Body of pancreas (tissue), 4 donors: Measurements from ENCODE around the gene LDAH.

Experiments used
- POLR2A ChIP-seq, 3 donors: fragments of 450-650 bp; IDR thresholded peaks; one replicate each; pipeline ENCODE4 v1.6.1; 2016; ENCODE audit warnings: antibody characterized with exemption in 3 of 3, mild to moderate bottlenecking in 2 of 3
- TF ChIP-seq, protein P1 (sequence below), 7 experiments: fragments of 450-650 bp in 4 of 7; fragments of 200-600 bp in 3 of 7; sonication (generic) in 3 of 7; IDR thresholded peaks; one replicate each; pipeline ENCODE4 v1.5.1; 2016 to 2019; ENCODE audit warnings: antibody characterized with exemption in 7 of 7

DNA sequence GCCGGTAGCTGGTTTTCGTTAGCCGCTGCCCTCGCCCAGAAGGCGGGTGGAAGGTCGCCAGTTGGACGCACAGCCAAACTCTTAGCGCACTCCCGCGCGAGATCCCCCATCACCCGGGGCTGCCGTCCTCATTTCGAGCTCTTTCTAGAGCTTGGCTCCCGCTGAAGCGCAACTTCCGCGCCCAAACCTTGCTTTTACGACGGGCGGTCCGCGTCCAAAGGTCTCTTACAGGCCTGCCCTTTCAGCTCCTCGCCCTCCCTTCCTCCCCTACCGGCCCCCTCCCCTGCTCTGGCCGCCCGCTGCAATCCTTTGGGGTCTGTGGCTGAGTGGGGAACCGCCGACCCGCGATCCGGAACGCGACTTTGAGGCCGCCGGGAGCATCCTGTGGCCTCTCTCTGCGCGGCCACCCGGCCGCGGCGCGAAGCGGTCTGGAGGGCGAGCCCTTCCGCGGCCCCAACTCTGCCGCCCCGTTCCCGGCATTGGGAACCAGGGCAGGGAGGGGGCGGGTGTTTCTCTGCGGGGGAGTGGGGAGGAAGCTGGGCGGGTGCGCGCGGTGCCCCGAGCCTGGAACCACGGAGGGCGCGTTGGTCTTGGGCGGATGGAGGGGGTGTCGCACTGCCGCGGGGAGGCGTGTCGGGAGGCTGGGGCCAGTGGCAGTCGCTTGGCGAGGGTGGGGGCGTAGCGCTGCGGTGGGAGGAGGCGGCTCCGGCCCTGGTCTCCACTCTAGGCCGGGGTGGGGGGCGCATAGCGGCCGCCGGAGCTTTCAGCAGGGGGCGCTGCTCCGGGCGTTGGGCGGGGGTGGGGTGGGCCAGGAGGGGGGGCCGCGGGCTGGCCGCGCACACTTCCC is 156.4 kb downstream of the LDAH start, which contains the start of gene GDF7:
- no peak for TF ChIP-seq POLR2A (IDR thresholded peaks at IDR 0.05)
- TF ChIP-seq, protein P1, sequence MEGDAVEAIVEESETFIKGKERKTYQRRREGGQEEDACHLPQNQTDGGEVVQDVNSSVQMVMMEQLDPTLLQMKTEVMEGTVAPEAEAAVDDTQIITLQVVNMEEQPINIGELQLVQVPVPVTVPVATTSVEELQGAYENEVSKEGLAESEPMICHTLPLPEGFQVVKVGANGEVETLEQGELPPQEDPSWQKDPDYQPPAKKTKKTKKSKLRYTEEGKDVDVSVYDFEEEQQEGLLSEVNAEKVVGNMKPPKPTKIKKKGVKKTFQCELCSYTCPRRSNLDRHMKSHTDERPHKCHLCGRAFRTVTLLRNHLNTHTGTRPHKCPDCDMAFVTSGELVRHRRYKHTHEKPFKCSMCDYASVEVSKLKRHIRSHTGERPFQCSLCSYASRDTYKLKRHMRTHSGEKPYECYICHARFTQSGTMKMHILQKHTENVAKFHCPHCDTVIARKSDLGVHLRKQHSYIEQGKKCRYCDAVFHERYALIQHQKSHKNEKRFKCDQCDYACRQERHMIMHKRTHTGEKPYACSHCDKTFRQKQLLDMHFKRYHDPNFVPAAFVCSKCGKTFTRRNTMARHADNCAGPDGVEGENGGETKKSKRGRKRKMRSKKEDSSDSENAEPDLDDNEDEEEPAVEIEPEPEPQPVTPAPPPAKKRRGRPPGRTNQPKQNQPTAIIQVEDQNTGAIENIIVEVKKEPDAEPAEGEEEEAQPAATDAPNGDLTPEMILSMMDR (IDR thresholded peaks at IDR 0.05), result peak in 2 of 7 experiments; percentile 18 to 22
